DOHH2 (cell line): ENCODE data around the gene VAPB.
"Not testable (repeated sequence)": the region's sequence is repeated elsewhere in the genome, so short reads cannot be mapped to it uniquely, and the experiment has no call there.

Source experiments
- CTCF ChIP-seq: fragments of 200-600 bp; sonication (generic); IDR thresholded peaks from one replicate; pipeline ENCODE4 v1.5.1; 2014; ENCODE audit warnings: antibody characterized with exemption, mild to moderate bottlenecking, low read depth, low read length; ENCODE audit not compliant: poor library complexity, severe bottlenecking
- EZH2phosphoT487 ChIP-seq: fragments of 200-600 bp; sonication (generic); IDR thresholded peaks from 2 replicates; pipeline ENCODE4 v1.6.1; 2017; ENCODE audit warnings: borderline replicate concordance, mild to moderate bottlenecking, antibody characterized with exemption, low read length, moderate library complexity, mixed read lengths

- not testable (repeated sequence) for TF ChIP-seq CTCF, EZH2phosphoT487
Measured at GRCh38 chr20:58414786-58415185, 25.8 kb downstream of the VAPB start.
